Subcutaneous adipose tissue (tissue), 4 donors: Measurements from ENCODE around the gene GPC5. TPM values are rescaled to one million over a fixed set of nuclear protein-coding genes. Genes with fewer than 3 reads are reported as not detected.

ENCODE experiments used
- total RNA-seq, 4 donors: library from RNA; depleted of rRNA; stranded (reverse); fragments of >200 nt; gene quantifications; one replicate each; pipeline ENCODE4 v1.1.0, GENCODE V29; 2016
- TF ChIP-seq, protein P1 (sequence below): fragments of 450-650 bp; IDR thresholded peaks from one replicate; pipeline ENCODE4 v1.5.1; 2016; ENCODE audit warnings: low read depth, mild to moderate bottlenecking, control low read depth, antibody characterized with exemption, moderate library complexity

Gene GPC5
- total RNA-seq, 4 donors from 2014 or later: 0.16 to 0.44 TPM; not detected in 2

DNA sequence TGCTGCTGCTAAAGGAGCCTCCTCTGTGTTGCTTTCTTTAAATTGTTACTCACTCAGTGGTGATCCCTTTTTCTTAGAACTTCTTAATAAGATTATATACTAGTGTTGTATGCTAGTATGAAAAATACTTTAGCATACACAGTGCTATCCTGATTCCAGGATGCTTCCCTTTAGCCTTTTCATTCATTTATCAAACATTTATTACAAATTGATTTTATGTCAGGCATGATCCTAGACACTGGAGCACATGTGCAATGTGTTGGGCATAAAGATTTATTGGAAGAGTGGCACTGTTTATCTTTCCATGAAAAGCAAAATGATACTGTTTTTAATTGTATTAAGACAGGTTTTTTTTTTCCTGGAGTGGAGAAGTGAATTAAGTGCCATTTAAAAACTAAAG lies 249.6 kb downstream of the GPC5 start:
- TF ChIP-seq, protein P1, sequence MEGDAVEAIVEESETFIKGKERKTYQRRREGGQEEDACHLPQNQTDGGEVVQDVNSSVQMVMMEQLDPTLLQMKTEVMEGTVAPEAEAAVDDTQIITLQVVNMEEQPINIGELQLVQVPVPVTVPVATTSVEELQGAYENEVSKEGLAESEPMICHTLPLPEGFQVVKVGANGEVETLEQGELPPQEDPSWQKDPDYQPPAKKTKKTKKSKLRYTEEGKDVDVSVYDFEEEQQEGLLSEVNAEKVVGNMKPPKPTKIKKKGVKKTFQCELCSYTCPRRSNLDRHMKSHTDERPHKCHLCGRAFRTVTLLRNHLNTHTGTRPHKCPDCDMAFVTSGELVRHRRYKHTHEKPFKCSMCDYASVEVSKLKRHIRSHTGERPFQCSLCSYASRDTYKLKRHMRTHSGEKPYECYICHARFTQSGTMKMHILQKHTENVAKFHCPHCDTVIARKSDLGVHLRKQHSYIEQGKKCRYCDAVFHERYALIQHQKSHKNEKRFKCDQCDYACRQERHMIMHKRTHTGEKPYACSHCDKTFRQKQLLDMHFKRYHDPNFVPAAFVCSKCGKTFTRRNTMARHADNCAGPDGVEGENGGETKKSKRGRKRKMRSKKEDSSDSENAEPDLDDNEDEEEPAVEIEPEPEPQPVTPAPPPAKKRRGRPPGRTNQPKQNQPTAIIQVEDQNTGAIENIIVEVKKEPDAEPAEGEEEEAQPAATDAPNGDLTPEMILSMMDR: no peak

DNA sequence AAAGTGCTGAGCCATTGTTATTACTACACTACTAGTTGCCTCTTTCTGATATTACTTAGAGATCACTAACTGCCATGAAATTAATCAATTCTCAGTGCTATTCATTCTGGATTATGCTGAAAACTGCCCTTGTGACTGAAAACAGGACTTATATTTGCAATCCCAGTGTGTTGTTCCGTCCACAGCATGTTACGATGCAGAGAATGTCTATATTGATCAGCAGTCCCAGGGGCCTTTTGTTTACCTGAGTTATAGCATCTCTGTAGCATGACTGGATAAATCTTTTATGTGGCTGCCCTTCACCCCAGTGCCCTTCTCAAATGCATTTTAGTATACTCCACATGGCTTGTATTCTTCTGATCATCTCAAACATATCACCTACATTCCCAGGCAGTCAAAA lies 251.0 kb downstream of the GPC5 start:
- TF ChIP-seq, protein P1: no peak

DNA sequence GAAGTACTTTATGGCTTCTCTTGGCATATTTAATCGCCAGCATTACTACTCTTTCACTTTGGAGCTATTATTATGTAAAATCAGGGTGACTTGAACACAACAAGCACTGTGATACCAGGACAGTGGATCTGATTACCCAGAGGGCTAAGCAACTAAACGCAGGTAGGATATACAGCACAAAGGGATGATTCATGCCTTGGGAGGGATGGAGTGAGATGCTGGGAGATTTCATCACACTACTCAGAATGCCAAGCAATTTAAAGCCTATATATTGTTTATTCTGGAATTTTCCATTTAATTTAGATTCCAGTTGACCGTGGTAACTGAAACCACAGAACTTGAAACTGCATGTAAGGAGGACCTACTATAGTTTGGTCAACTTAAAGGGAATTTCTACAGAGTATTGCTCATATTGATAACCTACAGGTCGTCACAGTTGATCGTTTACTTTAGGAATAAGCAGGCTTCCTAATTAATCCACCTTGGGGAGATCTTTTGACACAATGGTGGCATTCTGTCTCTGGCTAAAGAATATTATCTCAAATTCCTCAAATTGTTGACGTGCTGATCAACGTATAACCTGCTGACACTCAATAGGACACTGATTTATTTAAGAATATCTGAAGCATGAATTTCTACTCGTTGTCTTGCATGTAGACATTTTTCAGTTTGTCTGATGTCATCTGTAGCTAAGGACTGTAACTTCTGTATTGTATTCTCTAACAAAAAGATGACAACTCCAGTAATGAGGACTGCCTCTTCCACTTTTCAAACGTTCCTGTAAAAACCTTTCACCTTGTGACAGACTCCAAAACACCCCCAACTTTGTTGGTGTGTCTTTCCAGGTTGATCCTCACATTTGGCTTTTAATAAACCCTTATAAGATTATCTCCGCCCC lies 254.2 kb downstream of the GPC5 start:
- TF ChIP-seq, protein P1: no peak

DNA sequence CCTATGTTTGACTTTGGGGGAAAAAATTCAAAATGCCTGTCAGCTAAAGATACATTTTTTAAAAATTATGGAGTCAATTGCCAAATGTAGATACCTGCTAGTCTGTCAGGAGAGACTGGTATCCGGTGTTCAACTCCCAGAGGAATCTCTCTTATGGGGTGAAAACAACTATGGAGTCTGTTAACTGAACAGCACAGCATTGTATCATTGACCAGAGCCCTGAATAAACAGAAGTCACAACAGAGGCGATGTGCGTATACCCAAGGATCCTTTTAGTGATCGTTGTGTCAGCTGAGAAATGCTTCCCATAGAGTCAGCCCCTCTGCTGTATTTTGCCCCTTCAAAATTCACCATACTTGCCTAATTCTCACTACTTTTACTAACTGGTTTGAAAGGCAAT lies 257.3 kb downstream of the GPC5 start:
- TF ChIP-seq, protein P1: no peak

DNA sequence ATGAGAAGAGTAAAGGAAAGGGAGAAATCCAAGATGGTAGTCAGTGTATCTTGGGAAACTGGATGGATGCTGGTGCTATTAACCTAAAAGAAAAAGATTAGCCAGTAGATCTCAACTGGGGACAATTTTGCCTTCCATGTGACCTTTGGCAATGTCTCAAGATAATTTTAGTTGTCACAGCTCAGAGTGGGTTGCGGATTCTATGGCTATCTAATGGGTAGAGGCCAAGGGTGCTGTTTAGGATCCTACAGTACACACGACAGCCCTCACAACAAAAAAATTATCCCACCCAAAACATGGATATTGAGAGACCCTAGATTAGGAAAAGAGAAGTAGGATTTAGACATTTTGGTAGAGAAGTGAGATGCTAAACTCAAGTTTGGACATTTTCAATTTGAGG lies 258.9 kb downstream of the GPC5 start:
- TF ChIP-seq, protein P1: no peak

DNA sequence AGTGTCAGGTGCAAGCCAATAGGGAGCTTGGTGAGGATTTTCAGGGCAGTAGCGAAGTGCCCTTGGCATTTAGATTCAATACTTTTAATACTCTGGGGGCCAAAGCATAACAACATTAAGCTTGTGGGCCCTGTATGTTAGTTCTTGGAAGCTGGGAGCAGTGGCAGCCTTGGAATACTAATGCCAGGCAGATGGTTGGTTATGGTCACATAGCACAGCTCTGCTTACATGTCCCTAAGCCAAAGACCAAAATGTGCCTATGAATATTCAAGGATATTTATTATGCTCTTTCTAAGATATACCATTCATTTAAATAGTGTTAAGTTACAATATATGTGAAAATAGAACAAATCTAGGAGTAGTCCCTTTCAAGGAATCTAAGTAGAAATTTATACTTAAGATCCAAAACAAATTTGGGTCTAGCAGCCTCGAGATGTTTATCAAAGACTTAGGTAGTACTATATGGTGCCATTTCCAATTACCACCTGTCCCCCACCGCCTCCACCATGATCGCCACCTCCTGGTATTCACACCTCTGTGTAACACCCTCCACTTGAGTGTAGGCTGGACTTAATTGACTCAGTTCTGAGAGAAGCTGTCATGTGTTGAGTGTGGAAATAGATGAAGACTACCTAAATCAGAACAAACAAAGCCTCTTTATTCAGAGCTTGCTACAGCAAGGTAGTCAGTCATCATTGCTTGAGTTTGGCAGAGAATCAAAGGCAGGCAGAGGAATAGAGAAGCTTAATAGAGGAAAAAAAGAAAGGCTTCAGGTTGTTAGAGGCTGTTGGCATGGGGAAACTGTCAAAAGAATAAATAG lies 261.0 kb downstream of the GPC5 start:
- TF ChIP-seq, protein P1: no peak

DNA sequence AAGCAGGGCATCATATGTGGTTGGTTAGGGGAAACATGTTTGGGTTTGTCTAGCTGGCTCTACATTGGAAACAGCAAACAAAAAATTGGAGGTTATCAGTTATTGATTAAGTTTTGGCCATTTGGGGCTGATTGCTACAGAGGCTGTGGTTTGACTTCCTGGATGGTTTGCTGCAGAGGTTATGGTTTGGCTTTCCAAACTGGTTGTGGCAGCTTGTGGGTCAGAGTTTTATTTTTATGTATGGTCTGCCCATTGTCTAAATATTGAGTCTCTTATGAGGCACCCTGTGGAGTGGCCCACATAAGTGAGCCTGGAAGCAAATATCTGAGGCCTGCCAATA lies 261.6 kb downstream of the GPC5 start:
- TF ChIP-seq, protein P1: no peak
